PC-3 (cell line): Measurements from ENCODE around the gene LIMS1. TPM values are rescaled to one million over a fixed set of nuclear protein-coding genes. Genes with fewer than 3 reads are reported as not detected.

Experiments
- ATAC-seq: fragments of 200-7000 bp; cut with Tn5 transposase; 2 replicates; pipeline ENCODE4 v1.9.1; 2020; ENCODE audit warnings: mild to moderate bottlenecking, moderate library complexity
- BruUV-seq: library from RNA; stranded (reverse); fragments of 400-500 nt; replicated peaks from 2 replicates; lab custom pipeline; 2021; lab: Mats Ljungman, UMichigan
- CTCF ChIA-PET: fragments of 300-600 bp; sonication (Branson Sonifier 250); formaldehyde crosslinking; loops from one replicate; lab custom pipeline; 2022; ENCODE audit warnings: antibody characterized with exemption; lab: Charles Lee
- POLR2A ChIA-PET: fragments of 300-600 bp; sonication (Branson Sonifier 250); formaldehyde crosslinking; loops from one replicate; lab custom pipeline; 2022; ENCODE audit warnings: antibody characterized with exemption; ENCODE audit not compliant: unreplicated experiment; lab: Charles Lee
- DNase-seq: peaks from one replicate; pipeline ENCODE4 v3.0.0-alpha.2; 2015
- H2AFZ ChIP-seq: fragments of 300-600 bp; sonication (generic); 2 replicates; pipeline ENCODE4 v1.6.0; 2016; ENCODE audit warnings: antibody characterized with exemption, low read length
- H3F3A ChIP-seq: fragments of 300-600 bp; sonication (generic); one replicate; pipeline ENCODE4 v1.6.0; 2017; ENCODE audit warnings: antibody characterized with exemption, low read length, control low read depth, mild to moderate bottlenecking; ENCODE audit not compliant: unreplicated experiment
- H3K27ac ChIP-seq: fragments of 300-600 bp; sonication (generic); 2 replicates; pipeline ENCODE4 v1.5.1; 2016; ENCODE audit warnings: mild to moderate bottlenecking, low read length
- H3K27me3 ChIP-seq: fragments of 300-600 bp; sonication (generic); 2 replicates; pipeline ENCODE4 v1.6.1; 2016; ENCODE audit warnings: low read length, mixed read lengths
- H3K36me3 ChIP-seq: fragments of 300-600 bp; sonication (generic); 2 replicates; pipeline ENCODE4 v1.6.1; 2016; ENCODE audit warnings: low read depth, mixed run types, low read length, mixed read lengths
- H3K4me1 ChIP-seq: fragments of 300-600 bp; sonication (generic); 2 replicates; pipeline ENCODE4 v1.5.1; 2016; ENCODE audit warnings: low read length; ENCODE audit not compliant: insufficient read depth
- H3K4me2 ChIP-seq: fragments of 300-600 bp; sonication (generic); 2 replicates; pipeline ENCODE4 v1.6.0; 2016; ENCODE audit warnings: low read length
- H3K4me3 ChIP-seq: fragments of 300-600 bp; sonication (generic); 2 replicates; pipeline ENCODE4 v1.5.1; 2016; ENCODE audit warnings: mild to moderate bottlenecking, low read length, mixed read lengths
- H3K79me2 ChIP-seq: fragments of 300-600 bp; sonication (generic); 2 replicates; pipeline ENCODE4 v1.6.1; 2017; ENCODE audit warnings: low read length, mixed read lengths
- H3K9ac ChIP-seq: fragments of 300-600 bp; sonication (generic); 2 replicates; pipeline ENCODE4 v1.6.0; 2016; ENCODE audit warnings: mild to moderate bottlenecking, low read length
- H3K9me2 ChIP-seq: fragments of 300-600 bp; sonication (generic); replicated peaks from 2 replicates; pipeline ENCODE4 v1.6.1; 2016; ENCODE audit warnings: mixed run types, low read length, mixed read lengths
- H3K9me3 ChIP-seq: fragments of 300-600 bp; sonication (generic); 2 replicates; pipeline ENCODE4 v1.6.1; 2016; ENCODE audit warnings: low read length, mixed read lengths
- H4K20me1 ChIP-seq: fragments of 300-600 bp; sonication (generic); 2 replicates; pipeline ENCODE4 v1.6.1; 2016; ENCODE audit warnings: low read length, mixed read lengths
- EZH2 ChIP-seq: fragments of 300-600 bp; sonication (generic); IDR thresholded peaks from one replicate; pipeline ENCODE4 v1.6.1; 2017; ENCODE audit warnings: antibody characterized with exemption, mild to moderate bottlenecking, low read length; ENCODE audit not compliant: unreplicated experiment
- EZH2phosphoT487 ChIP-seq: fragments of 300-600 bp; sonication (generic); IDR thresholded peaks from 2 replicates; pipeline ENCODE4 v1.6.1; 2018; ENCODE audit warnings: mild to moderate bottlenecking, antibody characterized with exemption, low read length, borderline replicate concordance
- intact Hi-C: fragments of 100-400 bp; cut with micrococcal nuclease; formaldehyde crosslinking; loops from 2 replicates; pipeline ENCODE4 v1.9.0; 2023
- total RNA-seq: library from RNA; depleted of rRNA; stranded (reverse); fragments of >200 nt; gene quantifications from 2 replicates; pipeline ENCODE4 v1.2.3, GENCODE V29; 2014
- TF ChIP-seq, protein P1 (sequence below): fragments of 300-600 bp; sonication (generic); conservative IDR thresholded peaks from 2 replicates; pipeline ENCODE4 v1.5.1; 2017; ENCODE audit warnings: antibody characterized with exemption, low read depth, mild to moderate bottlenecking, low read length

The LIMS1 gene
- total RNA-seq, 1 experiment from 2014 or later, result 58.9 TPM

DNA sequence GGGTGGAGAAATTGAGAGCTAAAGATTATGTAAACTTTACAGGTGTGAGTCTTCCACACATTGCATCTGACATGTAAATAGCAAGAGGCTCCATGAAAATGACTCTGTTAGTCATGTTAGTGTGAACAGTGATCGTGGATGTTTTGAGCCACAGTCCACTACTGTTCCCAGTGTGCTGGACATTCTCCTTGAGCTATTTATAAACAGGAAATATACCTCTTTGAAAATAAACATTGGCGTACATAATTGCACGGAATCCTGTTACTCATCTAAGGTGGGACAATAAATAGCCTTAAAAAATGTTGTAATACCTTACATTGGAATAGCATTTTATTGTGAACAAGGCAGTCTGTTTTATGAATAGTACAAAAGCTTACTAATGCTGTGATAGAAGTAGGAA, 37.0 kb downstream of the LIMS1 start:
- H3F3A ChIP-seq, result no peaks in the 10 kb centered on the region

DNA sequence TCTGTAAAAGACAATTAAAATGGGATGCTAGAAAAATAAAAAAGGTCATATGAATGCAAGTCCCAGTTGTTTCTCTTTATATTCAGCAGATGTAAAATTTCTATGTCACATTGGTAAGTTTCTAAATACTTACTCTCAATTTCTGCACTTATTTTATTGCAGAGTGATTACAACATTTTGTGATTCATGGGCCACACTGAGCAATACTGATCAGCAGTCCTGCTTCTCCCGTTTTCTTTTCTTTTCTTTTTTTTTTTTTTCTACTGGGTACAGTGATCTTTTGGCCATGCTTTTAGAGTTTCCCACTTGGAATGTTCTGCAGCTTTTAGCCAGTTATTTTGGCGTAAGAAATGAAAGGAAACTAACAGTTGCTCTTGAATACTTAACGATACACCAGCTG, 38.8 kb downstream of the LIMS1 start:
- no TSS peak for BruUV-seq

More for the DNA sequence above, 37.0 kb downstream of the LIMS1 start:
- TF ChIP-seq EZH2, result no peak
- TF ChIP-seq, protein P1, sequence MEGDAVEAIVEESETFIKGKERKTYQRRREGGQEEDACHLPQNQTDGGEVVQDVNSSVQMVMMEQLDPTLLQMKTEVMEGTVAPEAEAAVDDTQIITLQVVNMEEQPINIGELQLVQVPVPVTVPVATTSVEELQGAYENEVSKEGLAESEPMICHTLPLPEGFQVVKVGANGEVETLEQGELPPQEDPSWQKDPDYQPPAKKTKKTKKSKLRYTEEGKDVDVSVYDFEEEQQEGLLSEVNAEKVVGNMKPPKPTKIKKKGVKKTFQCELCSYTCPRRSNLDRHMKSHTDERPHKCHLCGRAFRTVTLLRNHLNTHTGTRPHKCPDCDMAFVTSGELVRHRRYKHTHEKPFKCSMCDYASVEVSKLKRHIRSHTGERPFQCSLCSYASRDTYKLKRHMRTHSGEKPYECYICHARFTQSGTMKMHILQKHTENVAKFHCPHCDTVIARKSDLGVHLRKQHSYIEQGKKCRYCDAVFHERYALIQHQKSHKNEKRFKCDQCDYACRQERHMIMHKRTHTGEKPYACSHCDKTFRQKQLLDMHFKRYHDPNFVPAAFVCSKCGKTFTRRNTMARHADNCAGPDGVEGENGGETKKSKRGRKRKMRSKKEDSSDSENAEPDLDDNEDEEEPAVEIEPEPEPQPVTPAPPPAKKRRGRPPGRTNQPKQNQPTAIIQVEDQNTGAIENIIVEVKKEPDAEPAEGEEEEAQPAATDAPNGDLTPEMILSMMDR, result no peak
- no peak for TF ChIP-seq EZH2phosphoT487
- no peaks in the 10 kb centered on the region for H3K9me3 ChIP-seq
- no TSS peak for BruUV-seq
- ATAC-seq, result peak; percentile 62
- H4K20me1 ChIP-seq, result peaks cover 5% of the 10 kb centered on the region; the same call in 1 of the 2 replicates
- peak overlapping the region; percentile 62 for H3K4me2 ChIP-seq
- POLR2A ChIA-PET, result interaction anchor here (1.1 kb wide), 1 partner anchor 37 kb away, joined by 5 read pairs; the partner anchor contains the start of gene LIMS1
- H2AFZ ChIP-seq, result no peak overlapping the region
- no peaks in the 10 kb centered on the region for H3K36me3 ChIP-seq
- DNase-seq, result peak; percentile 66
- peak overlapping the region; percentile 48 for H3K27ac ChIP-seq
- H3K4me3 ChIP-seq, result peak overlapping the region; percentile 33; the same call in 1 of the 2 replicates
- peaks cover 79% of the 10 kb centered on the region for H3K79me2 ChIP-seq
- CTCF ChIA-PET, result interaction anchor here (1.6 kb wide), 1 partner anchor 13 kb away, joined by 4 read pairs; no protein-coding TSS in a partner anchor
- no peaks in the 10 kb centered on the region for H3K9me2 ChIP-seq
- intact Hi-C loops, result loop anchor here (2.0 kb wide), 1 partner anchor 36 kb away; the partner anchor contains the start of gene LIMS1
- no peak overlapping the region for H3K9ac ChIP-seq
- H3K27me3 ChIP-seq, result no peaks in the 10 kb centered on the region
- peaks cover 62% of the 10 kb centered on the region for H3K4me1 ChIP-seq

More for the DNA sequence above, 38.8 kb downstream of the LIMS1 start:
- no peak overlapping the region for H3K27ac ChIP-seq
- H3F3A ChIP-seq, result no peaks in the 10 kb centered on the region
- no peaks in the 10 kb centered on the region for H3K9me3 ChIP-seq
- H3K9ac ChIP-seq, result no peak overlapping the region
- peaks cover 62% of the 10 kb centered on the region for H3K4me1 ChIP-seq
- H2AFZ ChIP-seq, result no peak overlapping the region
- H3K4me2 ChIP-seq, result 0 out of 2 replicates have a peak overlapping the region, but pooled peaks have one; percentile 20
- POLR2A ChIA-PET, result no interaction called here
- H3K27me3 ChIP-seq, result no peaks in the 10 kb centered on the region
- ATAC-seq (no peak), DNase-seq (peak; percentile 45)
- H3K4me3 ChIP-seq, result no peak overlapping the region
- H3K79me2 ChIP-seq, result peaks cover 81% of the 10 kb centered on the region
- H3K36me3 ChIP-seq, result no peaks in the 10 kb centered on the region
- intact Hi-C loops, result no loop called here
- TF ChIP-seq EZH2 (no peak), EZH2phosphoT487 (no peak)
- TF ChIP-seq, protein P1, result no peak
- H4K20me1 ChIP-seq, result peaks cover 5% of the 10 kb centered on the region; the same call in 1 of the 2 replicates
- CTCF ChIA-PET, result interaction anchor here (0.7 to 1.3 kb wide), 2 partner anchors 11 to 301 kb away, joined by 4 to 9 read pairs; no protein-coding TSS in a partner anchor
- H3K9me2 ChIP-seq, result no peaks in the 10 kb centered on the region
